ENCODE results near the gene NUP88. TPM values are rescaled to one million over a fixed set of nuclear protein-coding genes. Genes with fewer than 3 reads are reported as not detected.

Gene NUP88
- total and polyA plus RNA-seq, 9 donors = 31.7 to 77.7 (median 42.3) TPM

DNA sequence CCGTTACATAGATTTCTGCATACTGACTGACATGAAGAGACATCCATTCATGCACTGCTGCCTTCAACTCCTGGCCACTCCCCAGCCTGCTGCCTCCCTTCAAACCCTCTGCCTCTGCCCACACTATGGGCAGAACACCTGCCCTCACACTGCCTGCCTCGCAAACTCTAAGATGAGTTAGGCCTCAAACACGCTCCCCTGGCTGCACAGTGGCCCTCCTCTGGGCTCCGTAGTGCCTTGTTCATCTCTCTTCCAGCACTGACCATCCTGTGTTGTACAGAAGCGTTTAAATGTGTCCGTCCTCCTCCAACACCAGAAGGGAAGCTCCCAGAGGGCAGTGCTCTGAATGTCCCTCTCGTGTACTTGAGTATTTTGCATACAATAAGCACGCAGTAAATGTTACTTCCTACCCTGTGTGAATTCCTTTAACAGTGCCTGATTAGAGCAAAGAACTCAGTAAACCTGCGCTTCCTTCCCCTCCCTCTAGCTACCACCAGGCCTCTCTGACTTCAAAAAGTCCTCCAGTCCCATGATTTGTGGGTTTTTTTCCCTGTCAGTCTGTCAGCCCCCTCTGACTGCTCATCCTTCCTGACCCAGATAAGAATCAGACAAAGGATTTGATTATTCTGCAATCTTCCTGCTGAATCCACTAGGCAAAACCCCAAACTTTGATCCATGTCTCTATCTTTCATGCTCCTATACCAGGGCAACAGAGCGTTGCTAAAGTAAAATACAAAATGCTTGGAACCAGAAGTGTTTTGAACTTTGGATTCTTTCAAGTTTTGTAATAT is 45.5 kb upstream of the NUP88 start:
- Histone ChIP-seq H3K4me3 (no peak overlapping the region), H3K27ac (no peak overlapping the region), H3K36me3 (no peaks in the 10 kb centered on the region), H3K9me3 (no peaks in the 10 kb centered on the region), H3K27me3 (no peaks in the 10 kb centered on the region), H3K4me1 (ENCODE audit: insufficient read depth) (no peaks in the 10 kb centered on the region)
- no peak for TF ChIP-seq EP300 (IDR thresholded peaks at IDR 0.05)
- TF ChIP-seq POLR2A (IDR thresholded peaks at IDR 0.05) = no peak
- TF ChIP-seq, protein P1, sequence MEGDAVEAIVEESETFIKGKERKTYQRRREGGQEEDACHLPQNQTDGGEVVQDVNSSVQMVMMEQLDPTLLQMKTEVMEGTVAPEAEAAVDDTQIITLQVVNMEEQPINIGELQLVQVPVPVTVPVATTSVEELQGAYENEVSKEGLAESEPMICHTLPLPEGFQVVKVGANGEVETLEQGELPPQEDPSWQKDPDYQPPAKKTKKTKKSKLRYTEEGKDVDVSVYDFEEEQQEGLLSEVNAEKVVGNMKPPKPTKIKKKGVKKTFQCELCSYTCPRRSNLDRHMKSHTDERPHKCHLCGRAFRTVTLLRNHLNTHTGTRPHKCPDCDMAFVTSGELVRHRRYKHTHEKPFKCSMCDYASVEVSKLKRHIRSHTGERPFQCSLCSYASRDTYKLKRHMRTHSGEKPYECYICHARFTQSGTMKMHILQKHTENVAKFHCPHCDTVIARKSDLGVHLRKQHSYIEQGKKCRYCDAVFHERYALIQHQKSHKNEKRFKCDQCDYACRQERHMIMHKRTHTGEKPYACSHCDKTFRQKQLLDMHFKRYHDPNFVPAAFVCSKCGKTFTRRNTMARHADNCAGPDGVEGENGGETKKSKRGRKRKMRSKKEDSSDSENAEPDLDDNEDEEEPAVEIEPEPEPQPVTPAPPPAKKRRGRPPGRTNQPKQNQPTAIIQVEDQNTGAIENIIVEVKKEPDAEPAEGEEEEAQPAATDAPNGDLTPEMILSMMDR (IDR thresholded peaks at IDR 0.05) = no peak
- no peak for DNase-seq
- intact Hi-C loops (cut with DNase I) = no loop called here
- 86 to 89% (median 88%) methylated on average over 10 of the region's 10 CpGs for WGBS, 3 donors

DNA sequence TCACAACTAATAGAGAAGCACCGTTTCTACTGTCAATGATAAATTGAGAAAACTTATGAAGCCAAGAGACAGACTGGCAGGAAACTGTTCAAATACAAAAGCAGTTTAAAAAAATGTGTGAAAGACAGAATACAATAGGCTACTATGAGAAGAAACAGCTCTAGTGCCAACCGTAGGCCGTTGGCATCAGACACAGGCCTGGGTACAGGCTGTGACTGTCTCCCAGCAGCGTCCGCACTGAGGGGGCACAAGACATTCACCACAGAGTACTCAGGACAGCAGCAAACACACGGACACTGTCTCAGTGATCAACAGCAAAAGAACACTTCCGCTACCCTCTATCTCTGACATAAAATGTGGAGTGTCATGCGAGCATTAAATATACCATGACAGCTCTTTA is 27.3 kb upstream of the NUP88 start:
- Histone ChIP-seq H3K4me1 (ENCODE audit: insufficient read depth) (no peaks in the 10 kb centered on the region), H3K27me3 (no peaks in the 10 kb centered on the region), H3K4me3 (no peak overlapping the region), H3K36me3 (no peaks in the 10 kb centered on the region), H3K27ac (no peak overlapping the region), H3K9me3 (no peaks in the 10 kb centered on the region)
- TF ChIP-seq POLR2A (IDR thresholded peaks at IDR 0.05) (no peak), EP300 (IDR thresholded peaks at IDR 0.05) (no peak)
- TF ChIP-seq, protein P1 (IDR thresholded peaks at IDR 0.05) = no peak
- DNase-seq = no peak
- intact Hi-C loops (cut with DNase I) = no loop called here
- 84 to 89% (median 88%) methylated on average over 8 of the region's 8 CpGs for WGBS, 3 donors

DNA sequence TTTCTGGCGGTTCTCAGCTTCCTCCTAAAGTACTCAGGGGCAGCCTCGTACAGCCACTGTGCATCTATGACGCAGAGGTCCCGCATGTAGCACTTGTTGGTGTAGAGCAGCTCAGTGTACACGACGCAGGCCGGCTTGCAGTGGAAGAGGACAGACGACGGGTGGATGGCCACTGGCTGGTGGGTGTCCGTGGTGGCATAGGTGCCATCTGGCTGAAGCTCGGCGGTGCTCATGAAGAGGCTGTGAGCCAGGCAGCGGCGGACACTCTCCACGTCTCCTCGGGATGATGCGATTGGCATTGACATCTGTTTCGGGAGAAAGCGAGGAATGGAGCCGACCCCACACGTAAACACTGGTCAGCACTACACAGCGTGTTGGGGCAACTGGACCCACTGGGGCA is 24.7 kb upstream of the NUP88 start:
- Histone ChIP-seq H3K4me3 (no peak overlapping the region), H3K4me1 (ENCODE audit: insufficient read depth) (peaks cover 2% of the 10 kb centered on the region), H3K9me3 (no peaks in the 10 kb centered on the region), H3K27ac (no peak overlapping the region), H3K27me3 (no peaks in the 10 kb centered on the region), H3K36me3 (no peaks in the 10 kb centered on the region)
- TF ChIP-seq, protein P1 (IDR thresholded peaks at IDR 0.05) = no peak
- no peak for TF ChIP-seq POLR2A (IDR thresholded peaks at IDR 0.05)
- TF ChIP-seq EP300 (IDR thresholded peaks at IDR 0.05) = no peak
- intact Hi-C loops (cut with DNase I) = no loop called here
- 91 to 93% (median 91%) methylated on average over 22 of the region's 22 CpGs for WGBS, 3 donors
- no peak for DNase-seq

DNA sequence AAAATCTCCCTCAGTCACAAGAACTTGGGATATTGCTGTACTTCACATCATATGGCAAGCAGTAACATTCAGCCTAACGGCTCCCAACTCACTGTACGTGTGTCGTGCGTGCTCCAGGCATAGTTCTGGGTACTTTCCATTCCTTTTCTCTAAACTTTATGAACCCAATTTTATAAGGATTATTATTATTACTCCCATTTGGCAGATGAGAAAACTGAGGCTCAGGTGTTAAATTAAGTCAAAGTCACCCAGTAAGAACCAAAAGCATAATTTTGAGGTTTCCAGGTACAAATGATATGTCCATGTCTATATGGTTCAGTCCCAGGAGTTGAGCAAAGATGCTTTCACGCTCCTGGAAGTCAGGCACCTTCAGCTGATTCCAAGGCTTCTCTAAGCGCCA is 24.3 kb upstream of the NUP88 start:
- no peak for TF ChIP-seq POLR2A (IDR thresholded peaks at IDR 0.05)
- TF ChIP-seq, protein P1 (IDR thresholded peaks at IDR 0.05) = no peak
- TF ChIP-seq EP300 (IDR thresholded peaks at IDR 0.05) = no peak
- DNase-seq = no peak
- Histone ChIP-seq H3K27ac (no peak overlapping the region), H3K36me3 (no peaks in the 10 kb centered on the region), H3K4me1 (ENCODE audit: insufficient read depth) (peaks cover 2% of the 10 kb centered on the region), H3K27me3 (no peaks in the 10 kb centered on the region), H3K9me3 (no peaks in the 10 kb centered on the region), H3K4me3 (no peak overlapping the region)
- WGBS, 3 donors = 95 to 98% (median 96%) methylated on average over 6 of the region's 6 CpGs
- intact Hi-C loops (cut with DNase I) = no loop called here

Measured in ovary (tissue), 9 donors.